SK-N-SH treated with all-trans-retinoic acid at 6 μM for 48 hours (cell line): Measurements from ENCODE around the gene ADAM21.
"Not testable (repeated sequence)": the region's sequence is repeated elsewhere in the genome, so short reads cannot be mapped to it uniquely, and the experiment has no call there.

Source experiments
- CSDC2 ChIP-seq: fragments of 250-450 bp; sonication (Bioruptor Pico); IDR thresholded peaks from 2 replicates; pipeline ENCODE4 v1.5.0; 2020; ENCODE audit warnings: mild to moderate bottlenecking, moderate library complexity
- GLIS3 ChIP-seq: fragments of 250-450 bp; sonication (Bioruptor Pico); IDR thresholded peaks from 2 replicates; pipeline ENCODE4 v1.5.0; 2020; ENCODE audit warnings: mild to moderate bottlenecking, moderate library complexity
- RARB ChIP-seq: fragments of 250-450 bp; sonication (Bioruptor Pico); IDR thresholded peaks from 2 replicates; pipeline ENCODE4 v1.8.0; 2021; ENCODE audit warnings: mild to moderate bottlenecking, moderate library complexity
- TCF4 ChIP-seq: fragments of 250-450 bp; sonication (Bioruptor Pico); IDR thresholded peaks from 2 replicates; pipeline ENCODE4 v1.8.0; 2021; ENCODE audit warnings: mild to moderate bottlenecking, moderate library complexity, borderline replicate concordance
- ZFP3 ChIP-seq: fragments of 250-450 bp; sonication (Bioruptor Pico); IDR thresholded peaks from 2 replicates; pipeline ENCODE4 v1.5.0; 2020; ENCODE audit warnings: mild to moderate bottlenecking, moderate library complexity

DNA sequence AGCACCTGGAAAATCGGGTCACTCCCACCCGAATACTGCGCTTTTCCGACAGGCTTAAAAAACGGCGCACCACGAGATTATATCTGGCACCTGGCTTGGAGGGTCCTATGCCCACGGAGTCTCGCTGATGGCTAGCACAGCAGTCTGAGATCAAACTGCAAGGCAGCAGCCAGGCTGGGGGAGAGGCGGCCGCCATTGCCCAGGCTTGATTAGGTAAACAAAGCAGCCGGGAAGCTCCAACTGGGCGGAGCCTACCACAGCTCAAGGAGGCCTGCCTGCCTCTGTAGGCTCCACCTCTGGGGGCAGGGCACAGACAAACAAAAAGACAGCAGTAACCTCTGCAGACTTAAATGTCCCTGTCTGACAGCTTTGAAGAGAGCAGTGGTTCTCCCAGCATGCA, 23.5 kb downstream of the ADAM21 start:
- not testable (repeated sequence) for TF ChIP-seq RARB (CRISPR knock-in tag); CSDC2; TCF4; ZFP3 (CRISPR knock-in tag); GLIS3 (CRISPR knock-in tag)
